HL-60 (cell line): Measurements from ENCODE around the gene ROR1.
"Not testable (repeated sequence)": the region's sequence is repeated elsewhere in the genome, so short reads cannot be mapped to it uniquely, and the experiment has no call there.

ENCODE experiments used
- DNase-seq, 2 experiments: peaks; one replicate each; pipeline ENCODE4 v3.0.0-alpha.2; 2010 to 2020; ENCODE audit warnings: low read depth in 1 of 2, low spot score in 1 of 2
- H3K27ac ChIP-seq: fragments of 250-450 bp; sonication (Bioruptor Pico); replicated peaks from 2 replicates; pipeline ENCODE4 v1.5.1; 2020; ENCODE audit warnings: mild to moderate bottlenecking, moderate library complexity
- H3K27me3 ChIP-seq: fragments of 250-450 bp; sonication (Bioruptor Pico); 2 replicates; pipeline ENCODE4 v1.5.1; 2021; ENCODE audit warnings: mild to moderate bottlenecking, moderate library complexity; ENCODE audit not compliant: insufficient read depth, poor library complexity, severe bottlenecking
- H3K4me3 ChIP-seq: replicated peaks from 2 replicates; pipeline ENCODE4 v1.5.1; 2011; ENCODE audit warnings: mild to moderate bottlenecking, control low read depth, low read length; ENCODE audit not compliant: insufficient read depth
- CTCF ChIP-seq: IDR thresholded peaks from one replicate; pipeline ENCODE4 v1.5.1; 2011; ENCODE audit warnings: low read length, control low read depth, inconsistent platforms; ENCODE audit not compliant: insufficient read depth
- GABPA ChIP-seq: IDR thresholded peaks from 2 replicates; pipeline ENCODE4 v1.6.1; 2012; ENCODE audit warnings: low read depth
- POLR2AphosphoS5 ChIP-seq: IDR thresholded peaks from 2 replicates; pipeline ENCODE4 v1.6.1; 2012; ENCODE audit warnings: low read depth
- REST ChIP-seq: IDR thresholded peaks from 2 replicates; pipeline ENCODE4 v1.6.1; 2012; ENCODE audit warnings: low read depth; ENCODE audit not compliant: insufficient replicate concordance
- SPI1 ChIP-seq: IDR thresholded peaks from 2 replicates; pipeline ENCODE4 v1.6.1; 2012; ENCODE audit warnings: low read depth, mild to moderate bottlenecking, borderline replicate concordance

The ROR1 gene

GRCh38 chr1:64098436-64098835, 324.6 kb downstream of the ROR1 start:
- DNase-seq: no peak
- Histone ChIP-seq H3K27me3 (peaks cover 2% of the 10 kb centered on the region), H3K27ac (no peak overlapping the region), H3K4me3 (no peak overlapping the region)
- no peak for TF ChIP-seq CTCF
- TF ChIP-seq SPI1: no peak
- no peak for TF ChIP-seq REST
- no peak for TF ChIP-seq POLR2AphosphoS5
- no peak for TF ChIP-seq GABPA

DNA sequence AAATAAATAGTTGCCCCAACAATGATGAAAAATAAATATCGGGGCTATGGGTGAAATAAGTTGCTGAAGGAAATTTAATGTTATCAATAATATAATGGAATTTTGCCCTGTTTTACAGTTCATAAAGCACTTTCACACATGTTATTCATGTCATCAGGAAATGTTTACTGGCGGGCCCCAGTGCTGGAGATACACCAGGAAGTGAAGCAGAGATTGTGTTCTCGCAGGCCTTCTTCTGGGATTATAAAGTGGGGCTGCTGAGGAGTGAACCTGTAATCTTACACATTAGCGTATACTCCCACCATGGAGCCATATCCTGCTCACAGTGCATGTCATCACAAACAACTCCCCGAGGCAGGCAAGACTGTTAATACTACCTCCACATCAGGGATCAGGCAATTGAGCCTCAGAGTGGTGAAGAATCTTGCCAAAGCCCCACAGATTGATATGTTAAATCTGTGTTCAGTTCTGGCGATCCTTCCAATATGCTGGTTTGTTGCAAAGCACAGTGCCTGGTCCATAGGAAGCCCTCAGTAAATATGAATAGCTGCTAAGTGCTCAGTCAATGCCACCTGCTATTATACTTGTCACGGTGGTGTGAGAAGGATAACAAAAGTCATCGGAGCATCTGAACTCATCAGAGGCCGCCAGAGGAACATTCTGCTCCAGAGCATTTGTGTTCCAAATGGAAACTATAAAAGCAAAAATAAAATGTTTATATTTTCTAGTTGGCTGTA, 325.2 kb downstream of the ROR1 start:
- H3K27ac ChIP-seq: no peak overlapping the region
- TF ChIP-seq REST: no peak
- no peak for TF ChIP-seq GABPA
- TF ChIP-seq SPI1: no peak
- no peak for TF ChIP-seq POLR2AphosphoS5
- H3K27me3 ChIP-seq: peaks cover 2% of the 10 kb centered on the region
- no peak for DNase-seq
- H3K4me3 ChIP-seq: no peak overlapping the region

DNA sequence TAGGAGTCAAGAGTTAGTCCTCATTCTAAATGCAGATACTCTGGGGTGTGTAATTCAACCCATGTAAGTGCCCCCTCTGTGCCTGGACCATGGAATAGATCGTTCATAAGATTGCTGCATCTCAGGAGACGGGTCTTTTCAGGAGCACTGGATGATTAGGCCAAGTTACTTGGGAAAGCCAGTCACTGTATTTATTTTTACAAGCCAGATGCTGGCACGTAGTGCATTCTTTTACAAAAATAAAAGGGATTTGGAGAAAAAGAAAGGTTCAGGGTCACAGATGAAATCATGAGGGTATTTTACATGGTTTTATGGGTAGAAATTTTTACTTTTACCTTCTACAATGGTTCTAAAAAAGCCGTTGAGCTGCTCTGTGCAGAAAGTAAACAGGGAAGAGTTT, 327.0 kb downstream of the ROR1 start:
- Histone ChIP-seq H3K27ac (no peak overlapping the region), H3K4me3 (no peak overlapping the region), H3K27me3 (peaks cover 2% of the 10 kb centered on the region)
- no peak for DNase-seq
- no peak for TF ChIP-seq POLR2AphosphoS5
- TF ChIP-seq REST: no peak
- TF ChIP-seq SPI1: no peak
- no peak for TF ChIP-seq GABPA
- TF ChIP-seq CTCF: no peak

GRCh38 chr1:64104585-64104984, 330.8 kb downstream of the ROR1 start:
- not testable (repeated sequence) for H3K27me3 ChIP-seq, H3K27ac ChIP-seq, DNase-seq, H3K4me3 ChIP-seq
